OCI-LY3 (cell line): ENCODE results near the gene B3GNT2.

Experiments
- EZH2phosphoT487 ChIP-seq: fragments of 200-600 bp; shearing (Covaris generic); IDR thresholded peaks from 2 replicates; pipeline ENCODE4 v1.6.1; 2018; ENCODE audit warnings: antibody characterized with exemption, mixed run types, low read depth
- TF ChIP-seq, protein P1 (sequence below): fragments of 200-600, 300-600 bp; sonication (generic); IDR thresholded peaks from 2 replicates; pipeline ENCODE4 v1.5.1; 2014; ENCODE audit warnings: antibody characterized with exemption, low read length, low read depth

DNA sequence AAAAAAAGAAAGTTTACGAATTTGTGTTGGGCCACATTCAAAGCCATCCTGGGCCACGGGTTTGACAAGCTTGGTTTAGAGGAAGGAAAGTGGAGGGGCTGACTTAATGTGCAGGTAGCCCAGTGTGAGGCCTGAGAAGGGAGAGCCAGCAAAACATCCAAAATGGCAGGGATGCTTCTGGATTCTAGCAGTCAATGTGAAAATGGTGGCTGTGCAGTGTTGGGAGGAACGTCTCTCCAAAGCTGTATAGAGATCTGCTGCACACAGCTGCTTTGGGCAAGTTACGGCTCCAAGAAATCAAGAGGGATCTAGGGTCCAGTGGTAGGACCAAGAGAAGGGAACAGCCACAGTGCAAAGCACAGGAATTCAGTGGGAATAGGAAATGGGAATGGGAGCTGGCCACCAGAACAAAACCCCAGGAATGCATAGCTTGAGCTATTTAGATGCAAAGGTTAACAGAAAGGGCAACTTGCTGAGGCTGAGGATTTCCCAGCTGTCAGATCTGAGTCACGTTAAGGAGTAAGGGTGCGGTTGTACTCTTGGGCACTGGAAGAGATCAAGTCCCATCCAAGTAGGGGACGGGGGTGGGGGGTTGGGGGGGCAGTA, 70.6 kb downstream of the B3GNT2 start:
- TF ChIP-seq, protein P1, sequence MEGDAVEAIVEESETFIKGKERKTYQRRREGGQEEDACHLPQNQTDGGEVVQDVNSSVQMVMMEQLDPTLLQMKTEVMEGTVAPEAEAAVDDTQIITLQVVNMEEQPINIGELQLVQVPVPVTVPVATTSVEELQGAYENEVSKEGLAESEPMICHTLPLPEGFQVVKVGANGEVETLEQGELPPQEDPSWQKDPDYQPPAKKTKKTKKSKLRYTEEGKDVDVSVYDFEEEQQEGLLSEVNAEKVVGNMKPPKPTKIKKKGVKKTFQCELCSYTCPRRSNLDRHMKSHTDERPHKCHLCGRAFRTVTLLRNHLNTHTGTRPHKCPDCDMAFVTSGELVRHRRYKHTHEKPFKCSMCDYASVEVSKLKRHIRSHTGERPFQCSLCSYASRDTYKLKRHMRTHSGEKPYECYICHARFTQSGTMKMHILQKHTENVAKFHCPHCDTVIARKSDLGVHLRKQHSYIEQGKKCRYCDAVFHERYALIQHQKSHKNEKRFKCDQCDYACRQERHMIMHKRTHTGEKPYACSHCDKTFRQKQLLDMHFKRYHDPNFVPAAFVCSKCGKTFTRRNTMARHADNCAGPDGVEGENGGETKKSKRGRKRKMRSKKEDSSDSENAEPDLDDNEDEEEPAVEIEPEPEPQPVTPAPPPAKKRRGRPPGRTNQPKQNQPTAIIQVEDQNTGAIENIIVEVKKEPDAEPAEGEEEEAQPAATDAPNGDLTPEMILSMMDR = no peak
- TF ChIP-seq EZH2phosphoT487 = no peak
